Liver (tissue), 9 donors: ENCODE data around the gene NUP43. TPM values are rescaled to one million over a fixed set of nuclear protein-coding genes. Genes with fewer than 3 reads are reported as not detected.
"Not testable (repeated sequence)": the region's sequence is repeated elsewhere in the genome, so short reads cannot be mapped to it uniquely, and the experiment has no call there.

Experiments
- DNase-seq: peaks from one replicate; pipeline ENCODE4 v3.0.0-alpha.2; 2017; ENCODE audit warnings: low spot score
- H3K27ac ChIP-seq, 2 donors: one replicate each; pipeline ENCODE4 v1.7.0; 2013; ENCODE audit warnings: inconsistent platforms in 2 of 2, low read length in 2 of 2, control low read depth in 1 of 2, low read depth in 1 of 2, mild to moderate bottlenecking in 1 of 2
- H3K27me3 ChIP-seq, 4 donors: one replicate each; pipeline versions ENCODE4 v1.6.1 to v1.7.0; 2013; ENCODE audit warnings: low read length in 3 of 4, inconsistent platforms in 1 of 4, mild to moderate bottlenecking in 1 of 4, moderate library complexity in 1 of 4; ENCODE audit not compliant: control insufficient read depth in 4 of 4, insufficient read depth in 4 of 4
- H3K36me3 ChIP-seq, 4 donors: one replicate each; pipeline versions ENCODE4 v1.6.1 to v1.7.0; 2013; ENCODE audit warnings: low read length in 3 of 4, mild to moderate bottlenecking in 3 of 4, low read depth in 1 of 4, moderate library complexity in 1 of 4; ENCODE audit not compliant: control insufficient read depth in 4 of 4, insufficient read depth in 3 of 4
- H3K4me1 ChIP-seq, 4 donors: one replicate each; pipeline versions ENCODE4 v1.6.1 to v1.7.0; 2013; ENCODE audit warnings: low read length in 3 of 4, mild to moderate bottlenecking in 3 of 4, moderate library complexity in 1 of 4; ENCODE audit not compliant: control insufficient read depth in 4 of 4, insufficient read depth in 4 of 4
- H3K4me3 ChIP-seq, 3 donors: one replicate each; pipeline versions ENCODE4 v1.6.1 to v1.7.0; 2013; ENCODE audit warnings: low read length in 3 of 3, control low read depth in 1 of 3, low read depth in 1 of 3, mild to moderate bottlenecking in 1 of 3
- H3K9ac ChIP-seq, 2 donors: one replicate each; pipeline ENCODE4 v1.7.0; 2013; ENCODE audit warnings: low read length in 2 of 2, mild to moderate bottlenecking in 2 of 2, moderate library complexity in 2 of 2, control low read depth in 1 of 2, low read depth in 1 of 2
- H3K9me3 ChIP-seq, 4 donors: one replicate each; pipeline versions ENCODE4 v1.6.1 to v1.7.0; 2013; ENCODE audit warnings: low read length in 3 of 4; ENCODE audit not compliant: control insufficient read depth in 4 of 4
- ATF3 ChIP-seq: IDR thresholded peaks from 2 replicates; pipeline ENCODE4 v1.6.1; 2016; ENCODE audit warnings: antibody characterized with exemption
- CTCF ChIP-seq: fragments of 150-350 bp; IDR thresholded peaks from 2 replicates; pipeline ENCODE4 v1.5.1; 2017; ENCODE audit warnings: improper control_type of control experiment, low read depth, low read length; ENCODE audit not compliant: missing input control
- FOXA1 ChIP-seq: IDR thresholded peaks from 2 replicates; pipeline ENCODE4 v1.6.1; 2016; ENCODE audit warnings: antibody characterized with exemption
- FOXA2 ChIP-seq: IDR thresholded peaks from 2 replicates; pipeline ENCODE4 v1.6.1; 2016; ENCODE audit warnings: antibody characterized with exemption
- GABPA ChIP-seq, 2 donors: IDR thresholded peaks in 1 of 2; conservative IDR thresholded peaks in 1 of 2; 2 replicates each; pipeline ENCODE4 v1.6.1; 2016; ENCODE audit warnings: antibody characterized with exemption in 2 of 2, mild to moderate bottlenecking in 1 of 2, moderate library complexity in 1 of 2
- HNF4A ChIP-seq, 2 donors: conservative IDR thresholded peaks; 2 replicates each; pipeline ENCODE4 v1.6.1; 2016; ENCODE audit warnings: antibody characterized with exemption in 2 of 2, mild to moderate bottlenecking in 2 of 2
- JUND ChIP-seq, 2 donors: IDR thresholded peaks; 2 replicates each; pipeline ENCODE4 v1.6.1; 2016; ENCODE audit warnings: antibody characterized with exemption in 2 of 2
- MAX ChIP-seq: IDR thresholded peaks from 2 replicates; pipeline ENCODE4 v1.6.1; 2016; ENCODE audit warnings: antibody characterized with exemption
- NR2F2 ChIP-seq: IDR thresholded peaks from 2 replicates; pipeline ENCODE4 v1.6.1; 2016; ENCODE audit warnings: antibody characterized with exemption
- REST ChIP-seq: IDR thresholded peaks from 2 replicates; pipeline ENCODE4 v1.6.1; 2016; ENCODE audit warnings: antibody characterized with exemption, mild to moderate bottlenecking
- RXRA ChIP-seq, 2 donors: IDR thresholded peaks; 2 replicates each; pipeline ENCODE4 v1.6.1; 2017 to 2018; ENCODE audit warnings: antibody characterized with exemption in 2 of 2, mild to moderate bottlenecking in 1 of 2
- SP1 ChIP-seq: IDR thresholded peaks from 2 replicates; pipeline ENCODE4 v1.6.1; 2018; ENCODE audit warnings: antibody characterized with exemption, mild to moderate bottlenecking
- TAF1 ChIP-seq: conservative IDR thresholded peaks from 2 replicates; pipeline ENCODE4 v1.6.1; 2016; ENCODE audit warnings: antibody characterized with exemption, mild to moderate bottlenecking
- YY1 ChIP-seq: IDR thresholded peaks from 2 replicates; pipeline ENCODE4 v1.6.1; 2016; ENCODE audit warnings: antibody characterized with exemption, mild to moderate bottlenecking
- WGBS: extraction: QIAGEN DNeasy Blood & Tissue Kit; methylation state at CpG from one replicate; pipeline ENCODE4 v1.1.7; 2013; 5-methylcytosine and 5-hydroxymethylcytosine counted together
- polyA plus RNA-seq, 2 donors: library from polyadenylated mRNA; stranded (reverse) in 1 of 2; unstranded in 1 of 2; fragments of 200-250 nt in 1 of 2; fragments of >200 nt in 1 of 2; fragmentation: Nextera tagmentation in 1 of 2; extraction: Ambion mirVana in 1 of 2; gene quantifications; one replicate each; pipeline versions ENCODE4 v1.2.1 to v1.2.3, GENCODE V29; 2013 to 2015
- total RNA-seq, 2 donors: library from RNA; depleted of rRNA; stranded (reverse); fragments of >200 nt; gene quantifications; one replicate each; pipeline ENCODE4 v1.2.3, GENCODE V29; 2014
- donor health status: healthy.
- donor health status: healthy.
- donor health status: healthy.
- donor health status: healthy.
- donor health status: healthy.

Gene NUP43
- total and polyA plus RNA-seq, 4 donors = 3.2 to 18.5 (median 10.4) TPM

- DNase-seq = peak; percentile 91
- Histone ChIP-seq H3K4me3 (peak within 1 kb of the TSS; percentile 69 to 97 (median 80)), H3K9ac (peak within 1 kb of the TSS; percentile 73 to 75), H3K27ac (peak within 1 kb of the TSS; percentile 93 to 94), H3K27me3 (no peaks in the 10 kb centered on the region), H3K36me3 (no peaks in the 10 kb centered on the region), H3K4me1 (peaks cover 10 to 37% (median 32%) of the 10 kb centered on the region in 4 donors), H3K9me3 (no peaks in the 10 kb centered on the region)
- WGBS = under 1% methylated on average over 60 of the region's 60 CpGs
- no peak for TF ChIP-seq RXRA (IDR thresholded peaks at IDR 0.05)
- no peak for TF ChIP-seq SP1
- TF ChIP-seq ATF3 = no peak
- TF ChIP-seq HNF4A (conservative IDR thresholded peaks at IDR 0.05) = no peak
- no peak for TF ChIP-seq REST
- no peak for TF ChIP-seq FOXA2
- no peak for TF ChIP-seq JUND (IDR thresholded peaks at IDR 0.05)
- no peak for TF ChIP-seq CTCF
- no peak for TF ChIP-seq FOXA1
- TF ChIP-seq MAX = no peak
- no peak for TF ChIP-seq YY1
- TF ChIP-seq NR2F2 = no peak
- TF ChIP-seq TAF1 = no peak
These were observed 3.3 kb upstream of the NUP43 start, which contains the start of gene PCMT1 for GRCh38 chr6:149749594-149750135. Gene PCMT1, plus strand, starts transcription at chr6:149749741. Its CDS starts 161 bp downstream, at chr6:149749902.

- TF ChIP-seq HNF4A (conservative IDR thresholded peaks at IDR 0.05) = peak; percentile 46 to 55
- peak; percentile 61 for TF ChIP-seq SP1
- peak in 1 of 2 donors; percentile 20 for TF ChIP-seq GABPA (IDR thresholded peaks at IDR 0.05 in 1 of 2, conservative IDR thresholded peaks at IDR 0.05 in 1 of 2)
- H3K9ac ChIP-seq = peak overlapping the region in 1 of 2 donors; percentile 27
- not testable (repeated sequence) for DNase-seq, H3K36me3 ChIP-seq, H3K9me3 ChIP-seq, H3K27me3 ChIP-seq
- H3K27ac ChIP-seq = peak overlapping the region; percentile 93 to 94
- H3K4me1 ChIP-seq = peaks cover 10 to 37% (median 32%) of the 10 kb centered on the region in 4 donors
- H3K4me3 ChIP-seq = peak overlapping the region in 2 of 3 donors; percentile 33 to 69
- WGBS = under 1% methylated on average over 25 of the region's 38 CpGs
These were observed 2.8 kb upstream of the NUP43 start for GRCh38 chr6:149749082-149749593.

- not testable (repeated sequence) for H3K9ac ChIP-seq, H3K27me3 ChIP-seq, H3K9me3 ChIP-seq, DNase-seq, H3K27ac ChIP-seq
- 76% methylated on average over 10 of the region's 10 CpGs for WGBS
- Histone ChIP-seq H3K4me3 (peak overlapping the region in 2 of 3 donors; percentile 78 to 93), H3K36me3 (peaks cover 8 to 22% (median 16%) of the 10 kb centered on the region in 4 donors), H3K4me1 (peaks cover 3 to 20% (median 14%) of the 10 kb centered on the region in 4 donors)
These were observed 1.1 kb downstream of the NUP43 start for GRCh38 chr6:149745252-149745651.
